H54 (cell line): ENCODE data around the gene CALR.

Source experiments
- DNase-seq: peaks from one replicate; pipeline ENCODE4 v3.0.0; 2011; ENCODE audit warnings: low spot score, mixed read lengths; ENCODE audit not compliant: insufficient read length
- FAIRE-seq: peaks from 3 replicates; lab custom pipeline; 2011; peaks lifted over from hg19 to GRCh38; lab: Jason Lieb, UNC
- POLR2A ChIP-seq: IDR thresholded peaks from 2 replicates; pipeline ENCODE4 v1.6.1; 2011; ENCODE audit warnings: low read depth, mild to moderate bottlenecking, low read length

The CALR gene

GRCh38 chr19:12987190-12987589 lies 48.8 kb downstream of the CALR start:
- no peak for FAIRE-seq
- TF ChIP-seq POLR2A: no peak
- DNase-seq: no peak

DNA sequence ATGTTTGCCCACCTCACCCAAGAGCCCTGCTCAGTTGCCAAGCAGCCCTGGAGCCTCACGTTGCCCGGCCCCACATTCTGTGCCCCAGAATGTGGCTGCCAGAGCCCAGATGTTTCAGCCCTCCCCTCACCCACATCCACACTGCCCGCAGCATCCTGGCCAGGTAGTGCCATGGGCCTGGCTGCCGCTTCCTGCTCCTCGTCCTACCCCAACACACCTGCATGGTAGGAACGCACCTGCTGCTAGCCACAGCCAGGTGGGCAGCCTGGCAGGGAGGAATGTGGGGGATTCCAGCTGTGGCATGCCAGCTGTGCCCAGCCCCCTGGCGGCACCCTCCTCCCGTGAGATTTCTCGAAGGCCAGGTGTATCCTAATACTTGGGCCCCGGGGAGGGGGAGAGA lies 49.4 kb downstream of the CALR start:
- FAIRE-seq (no peak), DNase-seq (no peak)
- no peak for TF ChIP-seq POLR2A

DNA sequence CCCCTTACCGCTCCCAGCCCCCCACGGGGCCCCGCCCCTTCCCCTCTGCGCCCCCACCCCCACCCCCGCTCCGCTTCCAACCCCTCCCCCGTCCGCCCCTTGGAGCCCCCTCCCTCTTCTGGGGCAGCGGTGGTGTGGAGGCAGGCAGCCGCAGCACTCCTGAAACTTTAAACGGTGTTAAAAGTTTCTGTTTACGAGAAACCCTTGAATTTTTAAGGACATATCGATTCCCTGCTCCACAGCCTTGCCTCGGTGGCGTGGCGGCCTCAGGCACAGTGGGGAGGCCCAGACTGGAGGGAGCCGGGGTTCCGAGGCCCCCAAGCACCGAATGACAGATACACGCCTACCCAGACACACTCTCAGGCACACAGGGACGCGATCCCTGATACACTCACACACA lies 52.0 kb downstream of the CALR start:
- FAIRE-seq (no peak), DNase-seq (no peak)
- TF ChIP-seq POLR2A: no peak

- FAIRE-seq (no peak), DNase-seq (no peak)
- no peak for TF ChIP-seq POLR2A
Measured at GRCh38 chr19:12990853-12991252, 52.4 kb downstream of the CALR start.

DNA sequence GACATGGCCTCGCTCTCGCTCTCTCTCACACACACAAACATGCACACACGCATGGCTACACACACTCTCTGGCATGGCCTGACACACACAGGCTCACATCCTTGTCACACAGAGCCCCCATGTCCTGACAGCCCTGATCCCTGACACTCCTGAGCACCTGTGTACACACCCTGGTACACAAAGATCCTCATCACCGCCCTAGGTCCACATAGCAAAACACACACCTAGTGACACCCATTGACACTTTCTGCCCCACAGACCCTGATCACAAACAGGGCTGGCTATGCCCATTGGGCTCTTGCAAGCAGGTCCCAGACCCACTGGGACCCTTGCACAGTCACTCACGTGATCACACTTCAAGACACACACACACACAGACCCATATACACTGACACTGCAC lies 52.9 kb downstream of the CALR start:
- DNase-seq (no peak), FAIRE-seq (no peak)
- no peak for TF ChIP-seq POLR2A

DNA sequence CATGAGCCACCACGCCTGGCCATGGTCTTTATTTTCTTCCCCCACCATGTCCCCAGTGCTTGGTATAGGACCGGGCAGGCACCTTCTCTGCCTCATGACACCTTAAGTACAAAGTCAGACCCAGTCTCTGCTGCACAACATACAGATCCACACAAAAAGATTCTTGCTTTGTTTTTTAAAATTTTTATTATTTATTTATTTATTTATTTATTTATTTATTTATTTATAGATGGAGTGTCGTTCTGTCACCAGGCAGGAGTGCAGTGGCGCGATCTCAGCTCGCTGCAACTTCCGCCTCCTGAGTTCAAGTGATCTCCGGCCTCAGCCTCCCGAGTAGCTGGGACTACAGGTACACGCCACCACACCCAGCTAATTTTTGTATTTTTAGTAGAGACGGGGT lies 54.3 kb downstream of the CALR start:
- no peak for TF ChIP-seq POLR2A
- DNase-seq: no peak
- no peak for FAIRE-seq

DNA sequence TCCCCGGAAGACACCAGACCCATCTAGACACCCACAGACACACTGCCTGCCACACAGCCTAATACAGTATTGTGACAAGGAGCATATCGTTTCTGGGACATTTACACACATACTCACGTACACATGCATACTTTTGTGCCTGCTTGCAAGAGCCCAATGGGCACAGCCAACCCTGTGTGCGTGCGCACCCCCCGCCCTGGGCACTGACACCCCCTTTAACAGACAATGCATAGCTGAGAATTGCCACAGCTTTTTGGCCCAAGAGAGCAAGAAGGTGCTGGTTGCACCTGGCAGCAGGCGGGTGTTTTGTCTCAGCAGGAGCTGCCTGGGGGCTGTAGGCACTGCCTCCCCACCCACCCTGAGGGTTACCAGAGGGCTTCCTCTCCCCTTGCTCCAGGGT lies 55.2 kb downstream of the CALR start:
- FAIRE-seq: no peak
- TF ChIP-seq POLR2A: no peak

More for the DNA sequence above, 55.2 kb downstream of the CALR start:
- no peak for DNase-seq
